ENCODE measurements around the gene ICOSLG.
"Not testable (repeated sequence)": the region's sequence is repeated elsewhere in the genome, so short reads cannot be mapped to it uniquely, and the experiment has no call there.

Gene ICOSLG

DNA sequence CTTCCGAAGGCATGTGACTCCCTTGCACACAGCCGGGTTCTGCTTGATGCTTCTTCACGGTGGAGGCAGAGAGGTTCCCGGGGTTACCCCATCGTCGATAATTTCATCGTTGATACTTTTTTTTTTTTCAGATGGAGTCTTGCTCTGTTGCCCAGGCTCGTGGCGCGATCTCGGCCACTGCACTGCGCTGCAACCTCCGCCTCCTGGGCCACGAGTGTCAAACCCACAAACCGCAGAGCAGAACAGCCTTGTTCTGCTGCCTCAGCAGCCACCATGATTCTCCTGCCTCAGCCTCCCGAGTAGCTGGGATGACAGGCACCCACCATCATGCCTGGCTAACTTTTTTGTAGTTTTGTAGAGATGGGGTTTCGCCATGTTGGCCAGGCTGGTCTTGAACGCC, 20.1 kb downstream of the ICOSLG start:
- DNase-seq = not testable (repeated sequence)

DNA sequence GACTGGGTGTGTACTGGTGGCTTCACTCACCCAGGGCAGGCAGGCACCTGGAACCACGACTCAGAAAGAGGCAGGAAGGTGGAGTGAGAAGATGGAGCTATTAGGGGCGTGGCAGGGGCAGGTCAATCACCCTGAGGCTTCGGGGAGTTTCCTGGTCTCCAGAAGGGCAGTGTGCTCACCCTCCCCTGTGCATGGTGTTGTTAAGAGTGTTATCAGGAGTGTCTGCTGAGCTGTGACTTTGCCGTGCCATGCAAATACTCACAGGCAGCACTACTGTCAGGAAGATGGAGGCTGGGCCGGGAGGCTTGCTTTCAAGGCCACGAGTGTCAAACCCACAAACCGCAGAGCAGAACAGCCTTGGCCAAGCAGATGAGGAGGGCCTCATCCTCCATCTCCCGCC, 22.3 kb downstream of the ICOSLG start:
- not testable (repeated sequence) for DNase-seq

DNA sequence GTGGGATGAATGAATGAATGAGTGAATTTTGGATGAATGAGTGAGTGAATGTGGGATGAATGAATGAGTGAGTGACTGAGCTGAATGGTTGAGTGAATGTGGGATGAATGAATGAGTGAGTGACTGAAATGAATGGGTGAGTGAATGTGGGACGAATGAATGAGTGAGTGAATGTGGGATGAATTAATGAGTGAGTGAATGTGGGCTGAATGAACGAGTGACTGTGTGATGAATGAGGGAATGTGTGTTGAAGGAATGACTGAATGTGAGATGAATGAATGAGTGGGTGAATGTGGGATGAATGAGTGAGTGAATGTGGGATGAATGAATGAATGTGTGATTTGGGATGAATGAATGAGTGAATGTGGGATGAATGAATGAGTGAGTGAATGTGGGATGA, 28.8 kb downstream of the ICOSLG start:
- not testable (repeated sequence) for DNase-seq

DNA sequence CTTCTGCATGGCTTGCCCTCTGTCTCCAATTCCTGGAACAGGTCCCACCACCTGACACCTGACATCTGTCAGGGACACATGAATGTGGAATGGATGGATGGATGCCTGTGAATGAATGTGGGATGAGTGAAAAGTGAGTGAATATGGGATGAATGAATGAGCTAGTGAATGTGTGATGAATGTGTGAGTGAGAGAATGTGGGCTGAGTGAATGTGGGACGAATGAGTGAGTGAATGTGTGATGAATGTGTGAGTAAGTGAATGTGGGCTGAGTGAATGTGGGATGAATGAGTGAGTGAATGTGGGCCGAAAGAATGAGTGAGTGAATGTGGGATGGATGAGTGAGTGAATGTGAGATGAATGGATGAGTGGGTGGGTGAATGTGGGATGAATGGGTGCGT, 29.2 kb downstream of the ICOSLG start:
- not testable (repeated sequence) for DNase-seq

DNA sequence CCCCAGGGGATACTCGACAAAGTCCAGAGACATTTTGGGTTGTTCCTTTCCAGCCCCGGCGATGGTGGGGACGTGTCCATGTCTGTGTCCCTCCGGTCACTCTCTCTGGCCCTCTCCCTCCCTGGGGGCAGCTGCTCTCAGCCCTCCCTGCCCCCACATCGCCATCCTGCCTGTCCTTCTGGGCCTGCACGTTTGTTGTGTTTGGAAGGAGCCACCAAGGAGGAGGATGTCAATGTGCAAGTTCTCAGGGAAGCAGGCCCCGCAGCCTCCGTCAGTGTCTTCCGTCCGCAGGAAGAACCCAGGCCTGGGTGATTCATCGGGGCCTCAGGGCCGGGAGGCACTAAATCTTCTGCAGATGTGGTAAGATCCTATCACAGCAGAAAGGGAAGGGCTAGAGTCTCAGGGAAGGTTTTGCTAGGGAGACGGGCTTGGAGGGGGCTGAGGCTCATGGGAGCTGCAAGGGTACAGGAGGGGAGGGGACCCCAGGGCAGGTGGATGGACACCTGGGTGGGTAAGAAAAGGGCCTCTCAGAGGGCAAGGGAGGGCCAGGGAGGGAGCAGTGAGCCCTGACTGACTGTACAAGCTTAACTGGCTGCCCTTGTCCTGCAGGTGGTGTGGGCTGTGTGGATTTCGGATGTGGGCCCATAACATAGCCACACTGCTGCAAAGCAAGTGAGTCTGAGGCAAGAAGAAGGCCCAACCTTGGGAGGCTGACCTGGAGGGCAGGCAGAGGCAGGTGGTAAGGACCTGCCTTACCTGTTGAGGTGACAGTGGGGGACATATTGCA, 32.7 kb downstream of the ICOSLG start:
- not testable (repeated sequence) for DNase-seq

DNA sequence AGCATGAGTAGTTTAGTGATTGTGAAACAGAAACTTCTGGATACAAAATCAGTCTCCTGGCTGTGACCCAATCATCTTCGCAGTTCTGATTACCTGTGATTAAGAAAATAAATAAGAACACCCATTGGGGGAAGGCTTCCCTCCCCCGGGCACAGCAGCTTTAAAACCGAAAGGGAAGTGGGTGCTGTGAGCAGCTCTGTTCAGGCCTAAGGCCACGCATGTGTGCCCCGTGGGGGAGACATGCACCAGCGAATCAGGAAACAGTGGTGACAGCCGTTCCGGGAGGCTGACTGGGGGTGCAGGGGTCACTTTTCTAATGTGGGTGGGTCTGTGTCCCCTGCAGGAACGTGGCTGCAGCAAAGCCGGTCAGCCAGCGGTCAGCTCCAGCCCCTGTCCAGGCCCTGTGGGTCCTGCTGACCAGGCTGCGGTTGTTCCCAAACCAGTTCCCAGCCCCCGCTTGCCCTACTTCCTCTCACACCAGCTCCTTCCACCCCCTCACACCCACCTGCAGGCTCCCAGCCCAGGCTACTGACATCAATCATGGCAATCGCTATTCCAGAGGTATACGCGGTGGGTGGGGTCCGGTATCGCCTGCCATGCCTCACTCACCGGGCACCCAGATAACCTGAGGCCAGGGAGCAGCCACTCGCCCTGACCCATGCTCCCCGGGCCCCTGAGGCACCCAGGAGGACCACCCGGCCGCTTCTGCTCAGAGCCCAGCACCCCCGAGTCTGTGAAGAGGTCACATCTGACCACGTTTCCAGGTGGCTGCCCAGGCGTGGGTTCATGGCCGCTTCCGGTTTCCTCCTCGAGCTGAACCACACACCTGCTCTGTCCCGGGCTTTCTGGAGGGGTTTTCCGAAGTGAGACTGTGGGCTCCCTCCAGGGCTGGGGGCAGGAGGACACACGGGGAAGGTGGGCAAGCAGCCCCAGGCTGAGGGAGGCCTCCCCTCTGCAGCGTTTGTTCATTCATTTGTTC, 33.8 kb downstream of the ICOSLG start:
- not testable (repeated sequence) for DNase-seq

DNA sequence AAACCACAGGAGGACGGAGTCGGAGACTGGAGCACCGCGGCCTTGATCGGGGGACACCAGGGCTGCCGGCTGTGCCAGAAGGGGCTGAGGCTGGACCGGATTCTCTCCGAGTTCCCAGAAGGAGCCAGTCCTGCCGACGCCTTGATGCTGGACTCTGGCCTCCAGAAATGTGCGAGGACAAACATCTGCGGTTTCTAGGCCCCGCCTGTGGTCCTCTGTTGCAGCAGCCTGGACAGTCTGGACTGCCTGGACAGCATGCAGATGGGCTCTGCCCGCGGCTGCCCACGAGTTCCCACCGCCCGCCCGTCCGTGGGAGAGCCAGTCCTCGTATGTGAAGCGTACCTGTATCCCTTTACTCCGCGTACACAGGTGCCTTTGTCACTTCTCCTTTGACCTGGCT, 34.6 kb downstream of the ICOSLG start:
- not testable (repeated sequence) for DNase-seq

DNA sequence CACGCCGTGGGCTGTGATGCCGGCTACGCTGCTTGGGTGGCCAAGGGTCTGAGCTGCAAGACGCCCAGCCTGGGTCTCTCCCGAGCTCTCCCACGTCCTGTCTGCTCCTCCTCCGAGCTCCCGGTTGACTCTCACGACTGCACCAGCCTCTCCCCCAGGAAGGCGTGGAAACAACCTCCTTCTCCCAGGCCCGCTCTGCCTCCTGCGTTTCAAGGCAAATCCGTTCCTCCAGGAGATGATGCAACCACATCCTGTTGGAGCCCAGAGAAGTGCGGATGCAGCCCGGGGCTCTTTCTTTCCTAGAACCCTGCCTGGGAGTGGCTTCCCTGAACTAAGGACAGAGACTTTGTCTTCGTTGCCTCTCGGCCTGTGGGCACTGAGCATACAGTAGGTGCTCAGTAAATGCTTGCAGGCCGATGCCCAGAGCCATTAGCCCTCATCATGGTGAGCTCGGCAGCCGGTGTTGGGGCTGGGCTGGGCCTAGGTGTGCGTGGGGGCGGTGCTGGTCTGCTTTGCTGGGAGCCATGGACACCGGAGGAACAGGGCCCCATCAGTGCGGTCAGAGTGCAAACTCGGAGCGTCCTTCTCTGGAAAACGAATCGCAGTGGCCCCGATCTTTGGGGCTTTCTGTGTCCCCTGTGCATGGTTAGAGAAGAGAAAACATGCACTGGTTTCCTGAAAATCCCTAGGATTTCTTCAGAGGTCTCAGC, 38.0 kb downstream of the ICOSLG start:
- not testable (repeated sequence) for DNase-seq

DNA sequence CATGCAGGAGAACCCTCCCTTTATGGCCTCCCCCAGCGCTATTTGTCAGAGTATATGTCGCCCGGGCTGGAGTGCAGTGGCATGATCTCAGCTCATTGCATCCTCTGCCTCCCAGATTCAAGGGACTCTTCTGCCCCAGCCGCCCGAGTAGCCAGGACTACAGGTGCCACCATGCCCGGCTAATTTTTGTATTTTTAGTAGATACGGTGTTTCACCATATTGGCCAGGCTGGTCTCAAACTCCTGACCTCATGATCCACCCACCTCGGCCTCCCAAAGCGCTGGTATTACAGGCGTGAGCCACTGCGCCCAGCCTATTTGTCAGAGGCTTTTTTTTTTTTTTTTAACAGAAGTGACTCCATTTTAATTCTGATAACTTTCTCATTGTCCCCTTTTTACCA, 40.7 kb downstream of the ICOSLG start:
- DNase-seq = not testable (repeated sequence)

DNA sequence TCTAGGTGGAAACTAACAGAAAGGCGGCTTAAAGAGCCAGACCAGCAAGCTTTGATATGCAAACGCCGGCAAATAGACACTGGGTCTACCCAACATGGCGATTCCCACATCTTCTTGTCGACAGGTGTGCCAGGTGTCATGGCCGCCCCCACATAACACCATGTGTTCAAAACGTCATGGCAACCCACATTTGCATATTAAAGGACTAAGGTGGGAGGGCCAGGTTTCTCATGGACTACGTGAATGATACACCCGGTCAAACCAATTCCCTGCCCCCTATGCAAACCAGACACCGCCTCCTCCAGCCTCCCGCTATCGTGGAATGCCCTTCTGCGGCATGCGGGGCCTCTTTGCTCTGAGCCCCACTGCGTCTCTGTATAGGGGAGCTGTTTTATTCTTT, 41.3 kb downstream of the ICOSLG start:
- no peak for DNase-seq

DNA sequence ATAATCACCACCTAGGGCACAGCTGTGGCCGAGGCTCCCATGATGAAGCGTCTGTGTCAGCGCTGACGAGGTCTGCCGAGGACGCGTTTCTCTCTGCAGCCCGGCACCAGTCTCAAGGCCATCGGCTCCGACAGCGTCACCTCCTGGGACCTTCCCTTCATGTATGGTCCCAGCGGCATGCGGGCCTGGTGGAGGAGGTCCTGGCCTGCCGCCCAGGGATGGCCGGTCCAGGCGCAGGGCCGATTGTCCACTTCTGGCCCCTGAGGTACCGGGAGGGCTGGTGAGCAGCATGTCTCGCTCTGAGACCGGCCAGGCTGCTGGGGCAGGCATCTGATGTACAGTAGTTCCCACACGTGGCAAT, 43.6 kb downstream of the ICOSLG start:
- not testable (repeated sequence) for DNase-seq

DNA sequence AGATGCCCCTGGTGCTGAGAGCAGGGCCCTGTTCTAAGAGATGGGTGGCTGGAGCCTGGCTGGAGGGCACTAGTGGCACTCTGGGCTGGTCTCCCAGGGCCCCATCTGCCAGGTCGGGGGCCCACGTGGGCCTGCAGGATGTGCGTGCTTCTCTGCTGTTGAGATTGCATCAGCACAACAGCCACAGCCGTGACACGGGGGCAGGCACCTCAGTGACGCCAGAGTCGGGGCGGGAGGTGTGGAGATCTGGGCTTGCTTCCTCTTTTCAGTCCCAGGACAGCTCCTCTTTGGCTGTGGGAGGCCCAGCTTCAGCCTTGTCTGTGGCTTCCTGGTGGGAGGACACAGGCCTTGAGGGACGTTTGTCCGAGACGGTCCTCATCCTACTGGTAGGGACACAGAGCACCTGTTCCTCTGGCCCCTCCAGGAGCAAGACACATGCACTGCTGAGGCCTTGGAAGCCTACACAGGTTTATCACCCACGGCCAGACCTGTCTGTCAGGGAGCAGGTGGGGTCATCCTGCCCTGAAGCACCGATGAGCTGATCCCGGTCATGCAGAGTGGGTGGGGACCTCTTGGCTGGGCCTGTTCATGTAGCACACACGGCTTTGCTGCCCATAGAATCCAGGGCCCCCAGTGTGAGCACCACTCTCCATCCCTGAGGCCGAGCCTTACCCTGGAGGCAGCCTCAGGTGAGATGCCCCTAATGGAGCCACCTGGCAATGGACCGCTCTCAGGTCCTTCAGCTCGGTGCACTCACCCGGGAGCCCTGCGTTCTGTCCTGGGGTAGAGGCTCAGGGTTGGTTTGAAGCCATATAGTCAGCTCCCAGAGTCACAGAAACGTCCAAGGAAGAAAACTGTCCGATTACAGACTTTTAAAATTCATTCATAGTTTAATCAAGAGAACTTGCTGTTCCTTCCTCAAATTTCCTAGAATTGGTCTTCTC, 44.3 kb downstream of the ICOSLG start:
- DNase-seq = not testable (repeated sequence)

DNA sequence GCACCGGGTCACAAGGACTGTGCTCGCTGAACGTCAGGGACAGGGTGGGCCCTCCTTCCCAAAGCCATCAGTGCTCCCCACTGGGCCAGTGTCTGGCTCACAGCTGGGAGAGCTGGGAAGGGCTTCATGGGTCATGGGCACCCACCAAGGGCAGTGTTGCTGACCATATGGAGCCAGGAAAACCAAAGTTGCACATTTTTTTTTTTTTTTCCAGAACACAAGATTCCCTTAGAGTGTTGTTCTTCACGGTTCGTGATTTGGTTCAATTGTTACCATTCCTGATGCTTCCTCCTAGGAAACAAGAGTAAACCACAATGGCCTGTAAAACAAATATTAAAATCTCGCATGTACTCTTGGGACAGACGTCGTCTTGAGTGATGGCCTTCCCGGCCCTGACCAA, 45.9 kb downstream of the ICOSLG start:
- not testable (repeated sequence) for DNase-seq

DNA sequence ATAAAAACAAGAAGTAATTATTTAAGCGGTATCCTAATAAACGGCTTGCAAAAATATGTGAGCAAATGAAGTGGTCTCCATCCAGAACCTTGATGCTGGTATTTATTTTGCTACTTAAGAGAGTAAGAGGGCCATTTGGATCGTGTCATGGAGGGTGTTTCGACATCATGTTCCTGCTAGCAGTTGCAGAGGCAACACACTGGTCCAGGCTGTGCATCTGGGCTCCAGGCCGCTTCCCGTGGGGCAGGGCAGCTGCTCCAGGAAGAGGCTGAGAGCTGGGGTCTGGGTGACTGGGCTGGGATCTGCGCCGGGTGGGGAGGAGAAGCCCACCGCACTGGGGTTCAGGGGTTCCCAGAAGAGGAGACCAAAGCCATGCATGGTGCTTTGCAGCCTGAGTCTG, 46.3 kb downstream of the ICOSLG start:
- not testable (repeated sequence) for DNase-seq

DNA sequence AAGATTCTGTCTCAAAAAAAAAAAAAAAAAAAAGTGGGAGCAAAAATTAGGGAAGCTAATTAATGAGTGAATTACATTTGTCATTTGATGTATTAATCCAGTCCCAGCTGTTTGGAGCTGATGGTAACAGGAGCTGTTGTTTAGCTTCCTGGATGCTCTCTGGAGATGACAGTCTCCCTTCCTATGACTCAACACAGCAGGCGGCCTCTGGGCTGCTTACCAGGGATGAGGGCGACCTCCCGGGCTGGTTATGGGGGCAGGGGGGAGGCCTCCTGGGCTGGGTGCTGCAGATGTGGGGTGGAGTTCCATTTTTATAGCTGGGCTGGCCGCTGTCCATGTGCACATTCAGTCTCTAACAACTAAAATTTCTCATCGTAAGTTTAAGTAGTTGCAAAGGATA, 47.6 kb downstream of the ICOSLG start:
- DNase-seq = not testable (repeated sequence)

DNA sequence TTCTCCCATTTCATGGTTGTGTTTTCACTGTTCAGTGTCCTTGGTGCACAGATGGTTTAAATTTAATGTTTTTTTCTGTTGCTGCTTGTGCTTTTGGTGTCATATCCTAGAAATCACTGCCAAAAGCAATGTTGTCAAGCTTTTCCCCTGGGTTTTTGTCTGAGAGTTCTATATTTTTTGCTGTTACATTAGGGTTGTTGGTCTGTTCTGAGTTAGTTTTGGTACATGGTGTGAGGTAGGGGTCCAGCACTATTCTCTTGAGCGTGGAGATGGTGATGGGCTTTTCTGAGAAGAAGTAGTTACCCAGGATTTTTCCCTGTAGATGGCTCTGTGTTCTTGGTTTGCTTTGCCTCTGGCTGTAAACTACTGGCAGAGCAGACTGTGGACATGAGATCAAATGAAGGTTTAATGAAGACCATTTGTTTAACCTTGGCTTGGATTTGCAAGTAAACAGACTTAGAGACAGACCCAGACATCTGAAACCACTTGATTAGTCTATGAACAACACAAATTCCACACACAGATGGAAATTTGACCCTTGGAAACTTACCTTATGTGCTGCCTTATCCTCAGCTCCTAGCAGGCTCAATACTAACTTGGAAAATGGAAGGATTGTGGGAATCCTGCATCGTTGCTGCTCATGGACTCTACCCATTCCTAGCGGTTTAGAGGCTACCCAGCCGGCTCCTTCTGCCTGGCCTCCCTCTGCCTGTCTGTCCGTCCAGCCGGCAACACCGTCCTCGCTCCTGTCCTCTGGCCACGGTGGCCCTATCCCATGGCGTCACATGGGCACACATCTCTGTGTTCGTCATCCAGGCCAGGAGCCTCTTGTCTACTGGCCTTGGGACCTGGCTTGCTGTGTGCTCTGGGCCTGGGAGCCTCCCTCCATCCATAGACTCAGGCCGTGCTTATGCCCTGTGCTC, 50.1 kb downstream of the ICOSLG start:
- not testable (repeated sequence) for DNase-seq

DNA sequence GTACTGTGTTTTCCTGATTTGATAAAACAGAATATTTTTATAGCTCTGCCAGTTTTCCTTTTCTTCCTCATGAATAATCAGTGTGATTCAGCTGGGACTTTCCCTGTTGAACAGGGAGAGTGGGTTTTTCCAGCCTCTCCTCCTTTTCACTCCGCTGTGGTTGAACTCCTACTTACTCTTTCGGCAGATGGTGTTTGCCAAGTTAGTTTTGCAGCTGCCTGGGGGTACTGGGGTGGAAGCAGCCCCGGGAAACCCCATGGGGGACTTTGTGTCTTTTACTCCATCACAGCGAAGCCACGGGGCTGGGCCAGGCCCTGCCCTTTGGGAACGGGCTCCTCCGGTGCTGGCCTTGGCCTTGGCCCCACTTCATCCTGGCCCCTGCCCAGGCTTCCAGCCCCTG, 55.9 kb downstream of the ICOSLG start:
- DNase-seq = not testable (repeated sequence)

DNA sequence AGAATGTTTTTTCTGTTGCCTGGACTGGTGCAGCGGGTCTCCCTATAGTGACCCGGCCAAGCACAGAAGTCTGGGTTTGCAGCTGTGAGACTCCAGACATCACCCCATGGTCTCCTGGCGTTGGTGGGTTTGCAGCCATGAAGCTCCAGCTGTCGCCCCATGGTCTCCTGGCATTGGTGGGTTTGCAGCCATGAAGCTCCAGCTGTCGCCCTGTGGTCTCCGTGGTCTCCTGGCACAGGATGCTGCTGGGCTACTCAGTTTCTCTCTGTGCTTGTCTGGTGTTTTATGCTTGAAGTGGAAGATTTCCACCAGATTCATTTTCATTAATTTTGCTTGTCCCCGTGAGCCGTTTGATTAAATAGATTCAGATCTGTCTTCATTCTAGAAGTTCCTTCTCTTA, 58.5 kb downstream of the ICOSLG start:
- DNase-seq = not testable (repeated sequence)

DNA sequence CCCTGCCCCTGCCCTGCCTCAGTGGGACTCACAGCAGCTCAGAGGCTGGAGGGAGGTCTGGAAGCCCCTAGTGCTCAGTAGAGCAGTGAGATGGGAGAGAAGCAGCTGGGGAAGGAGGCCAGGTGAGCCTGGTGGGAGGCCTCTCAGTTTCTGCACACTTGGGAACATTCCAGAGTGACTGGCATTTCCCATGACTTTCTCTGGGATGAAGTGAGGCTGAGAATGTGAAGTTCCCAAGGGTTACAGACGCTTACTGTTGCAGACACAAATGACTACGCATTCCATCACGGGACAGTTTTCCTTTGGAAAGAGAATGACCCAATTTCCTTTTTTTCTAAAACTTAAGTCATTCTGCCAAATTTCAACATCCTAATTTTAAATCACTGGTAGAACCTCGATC, 59.2 kb downstream of the ICOSLG start:
- DNase-seq = not testable (repeated sequence)

DNA sequence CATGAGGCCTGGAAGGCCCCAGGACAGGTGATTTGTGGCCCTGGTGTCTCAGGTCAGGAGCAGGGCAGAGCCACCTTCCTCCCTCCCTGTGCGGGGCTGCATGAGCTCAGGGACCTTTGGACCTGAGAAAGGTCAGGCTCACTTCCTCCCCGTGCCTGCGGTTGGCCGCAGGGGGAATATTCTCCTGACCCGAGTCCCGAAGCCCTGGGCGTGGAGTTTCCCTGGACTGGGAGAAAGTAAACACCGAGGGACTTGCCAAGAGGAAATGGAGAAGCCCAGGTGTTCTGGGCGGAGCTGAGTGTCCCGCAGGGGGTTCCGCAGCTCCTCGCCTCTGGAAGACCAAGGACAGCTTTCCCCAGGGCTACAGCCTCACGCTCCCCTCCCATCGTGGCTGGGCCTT, 64.6 kb downstream of the ICOSLG start:
- not testable (repeated sequence) for DNase-seq

DNA sequence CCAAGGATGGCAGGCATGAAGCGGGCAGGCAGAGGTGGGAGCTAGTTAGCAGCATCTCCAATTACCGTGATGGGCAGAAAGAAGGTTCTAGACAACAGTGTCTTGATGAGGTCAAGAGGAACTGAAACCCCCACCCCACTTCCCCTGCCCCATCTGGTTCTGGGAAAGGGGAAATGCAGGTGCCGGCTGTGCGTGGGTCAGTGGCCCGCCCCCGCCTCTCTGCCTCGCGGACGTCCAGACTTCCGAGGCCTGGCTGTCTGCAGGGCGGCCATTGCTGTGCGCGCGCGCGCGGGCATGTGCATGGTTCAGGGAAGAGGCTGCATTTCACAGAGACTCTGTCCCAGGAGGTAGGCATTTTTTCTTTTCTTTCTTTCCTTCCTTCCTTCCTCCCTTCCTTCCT, 65.6 kb downstream of the ICOSLG start:
- not testable (repeated sequence) for DNase-seq

Data from NCI-H1436 (cell line).